GM23248 (cell line): Measurements from ENCODE around the gene MNX1. TPM values are rescaled to one million over a fixed set of nuclear protein-coding genes. Genes with fewer than 3 reads are reported as not detected.

ENCODE experiments used
- DNase-seq: peaks from one replicate; pipeline ENCODE4 v3.0.0-alpha.2; 2015
- H2AFZ ChIP-seq: fragments of 200-600 bp; sonication (generic); 2 replicates; pipeline ENCODE4 v1.6.1; 2016; ENCODE audit warnings: antibody characterized with exemption
- H3F3A ChIP-seq: fragments of 200-600 bp; sonication (generic); 2 replicates; pipeline ENCODE4 v1.6.1; 2016; ENCODE audit warnings: mild to moderate bottlenecking, antibody characterized with exemption, mixed run types; ENCODE audit not compliant: insufficient read depth
- H3K27ac ChIP-seq: fragments of 200-600 bp; sonication (generic); 2 replicates; pipeline ENCODE4 v1.5.1; 2016; ENCODE audit warnings: mild to moderate bottlenecking
- H3K27me3 ChIP-seq: fragments of 200-600 bp; sonication (generic); replicated peaks from 2 replicates; pipeline ENCODE4 v1.6.1; 2016; ENCODE audit warnings: mild to moderate bottlenecking; ENCODE audit not compliant: insufficient read depth
- H3K36me3 ChIP-seq: fragments of 200-600 bp; sonication (generic); 2 replicates; pipeline ENCODE4 v1.6.1; 2016; ENCODE audit warnings: low read depth, mild to moderate bottlenecking
- H3K4me1 ChIP-seq: fragments of 200-600 bp; sonication (generic); 2 replicates; pipeline ENCODE4 v1.6.1; 2016; ENCODE audit warnings: mild to moderate bottlenecking; ENCODE audit not compliant: insufficient read depth
- H3K4me2 ChIP-seq: fragments of 200-600 bp; sonication (generic); one replicate; pipeline ENCODE4 v1.6.1; 2016; ENCODE audit warnings: mild to moderate bottlenecking; ENCODE audit not compliant: unreplicated experiment
- H3K4me3 ChIP-seq: fragments of 200-600 bp; sonication (generic); 2 replicates; pipeline ENCODE4 v1.5.1; 2016; ENCODE audit warnings: mild to moderate bottlenecking
- H3K79me2 ChIP-seq: fragments of 200-600 bp; sonication (generic); 2 replicates; pipeline ENCODE4 v1.6.1; 2016; ENCODE audit warnings: mild to moderate bottlenecking; ENCODE audit not compliant: insufficient read depth
- H3K9ac ChIP-seq: fragments of 200-600 bp; sonication (generic); 2 replicates; pipeline ENCODE4 v1.6.1; 2016; ENCODE audit warnings: mild to moderate bottlenecking
- H3K9me2 ChIP-seq: fragments of 200-600 bp; sonication (generic); 2 replicates; pipeline ENCODE4 v1.6.1; 2016; ENCODE audit warnings: mixed run types, mild to moderate bottlenecking, moderate library complexity; ENCODE audit not compliant: insufficient read depth
- H3K9me3 ChIP-seq: fragments of 200-600 bp; sonication (generic); one replicate; pipeline ENCODE4 v1.6.1; 2017; ENCODE audit warnings: low read depth
- H4K20me1 ChIP-seq: fragments of 200-600 bp; sonication (generic); 2 replicates; pipeline ENCODE4 v1.6.0; 2016; ENCODE audit not compliant: insufficient read depth
- EZH2 ChIP-seq: fragments of 200-600 bp; sonication (generic); IDR thresholded peaks from 2 replicates; pipeline ENCODE4 v1.6.1; 2018; ENCODE audit warnings: antibody characterized with exemption, mild to moderate bottlenecking; ENCODE audit not compliant: insufficient read depth, poor library complexity, severe bottlenecking
- EZH2phosphoT487 ChIP-seq: fragments of 200-600 bp; sonication (generic); IDR thresholded peaks from 2 replicates; pipeline ENCODE4 v1.6.1; 2018; ENCODE audit warnings: antibody characterized with exemption, moderate library complexity, mild to moderate bottlenecking, low read depth; ENCODE audit not compliant: insufficient read depth
- WGBS, 2 experiments: methylation state at CpG; one replicate each; pipeline ENCODE4 v1.1.6; 2015 to 2017; ENCODE audit warnings: low lambda C conversion rate in 2 of 2, low coverage in 1 of 2; ENCODE audit errors: missing lambda C conversion rate in 2 of 2; 5-methylcytosine and 5-hydroxymethylcytosine counted together
- in situ Hi-C: fragments of 300-500 bp; cut with MboI; formaldehyde crosslinking; loops from 2 replicates; pipeline ENCODE4 v1.15.0; 2020
- polyA plus RNA-seq: library from polyadenylated mRNA; unstranded; fragments of >200 nt; fragmentation: Nextera tagmentation; extraction: Ambion mirVana; gene quantifications from 2 replicates; pipeline ENCODE4 v1.2.1, GENCODE V29; 2016
- total RNA-seq: library from RNA; depleted of rRNA; stranded (reverse); fragments of >200 nt; shearing (Covaris generic); gene quantifications from 2 replicates; pipeline ENCODE4 v1.2.3, GENCODE V29; 2014

Gene MNX1
- total and polyA plus RNA-seq, 2 experiments from 2014 or later, result not detected

DNA sequence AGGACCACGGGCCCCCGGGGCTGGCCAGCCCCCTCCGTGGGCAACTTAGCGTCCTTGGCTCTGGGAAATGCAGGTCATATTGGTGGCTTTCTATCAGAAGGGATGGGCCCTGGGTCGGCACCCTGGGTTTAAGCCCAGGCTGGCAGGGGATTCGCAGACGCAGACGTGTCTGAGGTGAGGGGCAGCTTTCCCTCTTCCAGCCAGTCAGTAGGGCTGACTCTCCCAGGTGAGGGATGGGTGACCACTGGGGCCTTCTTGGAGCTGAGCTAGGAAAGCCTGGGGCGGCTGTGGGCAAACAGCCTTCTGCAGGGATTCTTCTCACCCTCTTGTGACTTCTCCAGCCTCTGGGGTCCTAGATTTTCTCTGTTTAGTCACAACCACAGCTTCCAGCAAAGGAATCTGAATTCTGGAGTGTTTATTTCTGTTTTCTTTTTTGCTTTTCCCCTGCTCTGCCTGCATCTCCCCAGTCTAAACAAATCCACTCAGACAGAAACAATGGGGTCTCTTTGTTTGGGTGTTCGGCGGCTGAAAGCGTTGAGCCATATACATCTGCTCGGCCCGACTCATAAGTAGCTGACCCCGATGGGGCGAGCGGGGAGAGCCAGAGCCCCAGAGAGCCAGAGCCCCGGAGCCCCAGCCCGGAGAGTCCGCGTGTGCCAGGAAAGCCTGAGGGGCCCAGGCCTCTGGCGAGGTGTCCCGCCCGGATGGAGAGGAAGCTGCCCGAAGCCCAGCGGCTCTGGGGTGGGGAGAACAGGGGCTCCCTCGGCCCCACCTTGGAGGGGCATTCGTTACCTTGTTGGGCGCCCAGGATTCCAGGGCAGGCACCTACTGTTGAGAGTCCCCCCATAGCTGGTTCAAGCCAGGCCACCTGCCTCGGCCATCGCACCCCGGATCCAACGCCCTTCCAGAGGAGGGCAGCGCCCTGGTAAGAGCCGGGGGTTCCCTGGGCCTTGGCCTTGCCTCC, 2.0 kb downstream of the MNX1 start:
- no peak overlapping the region for H3K9ac ChIP-seq
- H3K9me3 ChIP-seq, result no peaks in the 10 kb centered on the region
- H4K20me1 ChIP-seq, result no peaks in the 10 kb centered on the region
- no peaks in the 10 kb centered on the region for H3K79me2 ChIP-seq
- H3K36me3 ChIP-seq, result no peaks in the 10 kb centered on the region
- no peak overlapping the region for H3K27ac ChIP-seq
- 10% methylated on average over 30 to 35 of the region's 35 CpGs for WGBS, 2 experiments
- TF ChIP-seq EZH2, result no peak
- 0 out of 2 replicates have a peak, but pooled peaks have one; percentile 15 for TF ChIP-seq EZH2phosphoT487
- no peak overlapping the region for H3K4me2 ChIP-seq
- H2AFZ ChIP-seq, result no peak overlapping the region
- H3K4me3 ChIP-seq, result no peak overlapping the region
- H3F3A ChIP-seq, result no peaks in the 10 kb centered on the region
- H3K27me3 ChIP-seq, result peaks cover 96% of the 10 kb centered on the region
- in situ Hi-C loops, result no loop called here
- H3K4me1 ChIP-seq, result no peaks in the 10 kb centered on the region
- no peaks in the 10 kb centered on the region for H3K9me2 ChIP-seq
- DNase-seq, result no peak

DNA sequence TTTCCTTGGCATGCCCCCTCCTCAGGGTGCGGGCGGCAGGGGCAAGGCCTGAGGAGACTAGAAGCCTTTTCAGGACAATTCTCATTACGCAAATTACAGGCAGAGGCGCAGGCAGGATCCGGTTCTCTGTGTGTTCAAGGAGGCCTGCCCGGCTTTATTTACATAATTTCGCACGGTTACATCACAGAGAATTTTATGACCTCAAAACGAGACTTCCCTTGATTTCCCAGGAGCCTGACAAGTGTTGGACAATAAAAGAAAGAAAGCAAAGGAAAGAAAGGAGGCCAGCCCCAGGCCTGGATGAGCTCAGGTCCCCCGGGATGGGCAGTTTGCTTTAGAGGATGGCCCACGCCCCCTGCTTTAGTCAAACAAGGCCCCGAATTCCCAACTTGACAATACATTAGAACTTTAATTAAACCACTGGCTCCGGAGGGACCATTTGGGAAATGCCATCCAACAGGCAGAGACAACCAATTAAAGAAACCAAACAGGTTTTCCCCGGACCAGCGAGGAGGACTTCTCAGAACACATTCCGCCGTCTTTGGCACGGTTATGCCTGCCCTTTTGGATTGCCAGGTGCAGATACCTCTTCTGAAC, 2.9 kb downstream of the MNX1 start:
- no peaks in the 10 kb centered on the region for H4K20me1 ChIP-seq
- no peaks in the 10 kb centered on the region for H3F3A ChIP-seq
- H3K4me3 ChIP-seq, result no peak overlapping the region
- in situ Hi-C loops, result no loop called here
- peaks cover 96% of the 10 kb centered on the region for H3K27me3 ChIP-seq
- no peaks in the 10 kb centered on the region for H3K9me2 ChIP-seq
- no peak overlapping the region for H2AFZ ChIP-seq
- TF ChIP-seq EZH2 (no peak), EZH2phosphoT487 (0 out of 2 replicates have a peak, but pooled peaks have one; percentile 12)
- H3K79me2 ChIP-seq, result no peaks in the 10 kb centered on the region
- 17 to 18% methylated on average over 18 of the region's 18 CpGs for WGBS, 2 experiments
- no peak overlapping the region for H3K4me2 ChIP-seq
- no peak overlapping the region for H3K27ac ChIP-seq
- H3K9ac ChIP-seq, result no peak overlapping the region
- DNase-seq, result no peak
- H3K4me1 ChIP-seq, result no peaks in the 10 kb centered on the region
- no peaks in the 10 kb centered on the region for H3K9me3 ChIP-seq
- H3K36me3 ChIP-seq, result no peaks in the 10 kb centered on the region

DNA sequence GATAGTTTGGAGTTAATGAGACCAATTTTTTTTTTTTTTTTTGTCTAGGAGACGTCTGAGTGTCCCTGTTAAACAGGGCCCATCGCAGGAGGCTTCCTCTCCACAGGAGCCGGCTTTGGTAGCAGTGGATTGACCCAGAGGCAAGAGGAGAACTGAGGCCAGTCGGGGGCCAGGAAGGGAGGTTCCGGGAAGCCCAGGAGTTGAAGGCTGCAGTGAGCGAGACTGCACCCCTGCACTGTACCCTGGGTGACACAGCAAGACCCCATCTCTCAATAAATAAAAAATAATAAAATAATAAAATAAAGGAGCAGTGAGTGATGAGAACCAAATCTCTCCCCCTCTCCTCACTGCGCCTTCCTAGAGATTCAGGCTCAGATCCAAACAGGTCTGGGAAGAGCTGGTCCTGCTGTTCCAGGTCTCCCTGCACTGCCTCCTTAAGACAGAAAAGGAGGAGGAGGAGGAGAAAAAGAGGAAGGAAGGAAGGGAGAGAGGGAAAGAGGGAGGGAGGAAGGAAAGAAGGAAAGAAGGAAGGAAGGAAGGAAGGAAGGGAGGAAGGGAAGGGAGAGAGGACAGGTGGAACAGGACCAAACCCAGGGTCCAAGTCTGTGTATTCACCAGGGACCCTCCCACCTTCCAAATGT, 3.5 kb downstream of the MNX1 start:
- Histone ChIP-seq H3F3A (no peaks in the 10 kb centered on the region), H4K20me1 (no peaks in the 10 kb centered on the region), H3K4me3 (no peak overlapping the region), H3K27ac (no peak overlapping the region), H3K27me3 (peaks cover 96% of the 10 kb centered on the region), H3K4me1 (no peaks in the 10 kb centered on the region), H3K9me2 (no peaks in the 10 kb centered on the region), H3K36me3 (no peaks in the 10 kb centered on the region), H3K9me3 (no peaks in the 10 kb centered on the region), H3K9ac (no peak overlapping the region), H2AFZ (no peak overlapping the region), H3K79me2 (no peaks in the 10 kb centered on the region), H3K4me2 (no peak overlapping the region)
- in situ Hi-C loops, result no loop called here
- DNase-seq, result no peak
- WGBS, 2 experiments, result 14 to 15% methylated on average over 7 of the region's 7 CpGs
- TF ChIP-seq EZH2, result no peak
- TF ChIP-seq EZH2phosphoT487, result no peak

DNA sequence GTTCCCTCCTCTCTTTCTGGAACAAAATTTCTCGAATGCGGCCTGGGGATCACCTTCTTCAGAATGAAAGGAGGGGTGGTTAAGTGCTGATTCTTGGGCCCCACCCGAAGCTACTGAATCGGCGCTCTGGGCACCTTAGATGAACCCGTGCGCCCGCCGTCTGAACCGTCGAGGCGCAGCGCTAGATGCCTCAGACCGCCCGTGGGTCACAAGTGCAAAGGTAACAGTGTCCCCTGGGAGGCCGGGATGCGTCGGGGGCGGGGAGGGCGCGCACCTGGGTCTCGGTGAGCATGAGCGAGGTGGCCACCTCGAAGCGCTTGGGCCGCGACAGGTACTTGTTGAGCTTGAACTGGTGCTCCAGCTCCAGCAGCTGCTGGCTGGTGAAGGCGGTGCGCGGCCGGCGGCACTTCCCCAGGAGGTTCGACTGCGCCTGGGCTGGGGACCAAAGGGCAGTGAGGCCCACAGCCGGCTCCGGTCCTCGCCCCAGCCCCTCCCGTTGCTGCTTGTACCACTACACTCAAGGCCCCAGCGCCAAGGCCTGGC, 4.2 kb downstream of the MNX1 start:
- Histone ChIP-seq H3K27me3 (peaks cover 96% of the 10 kb centered on the region), H3K9me3 (no peaks in the 10 kb centered on the region), H3K4me3 (no peak overlapping the region), H3K4me2 (no peak overlapping the region), H3K9me2 (no peaks in the 10 kb centered on the region), H2AFZ (no peak overlapping the region), H3K27ac (no peak overlapping the region), H3K36me3 (no peaks in the 10 kb centered on the region), H4K20me1 (no peaks in the 10 kb centered on the region), H3F3A (no peaks in the 10 kb centered on the region), H3K4me1 (no peaks in the 10 kb centered on the region), H3K9ac (no peak overlapping the region), H3K79me2 (no peaks in the 10 kb centered on the region)
- no peak for DNase-seq
- in situ Hi-C loops, result no loop called here
- WGBS, 2 experiments, result 4 to 6% methylated on average over 30 to 35 of the region's 39 CpGs
- TF ChIP-seq EZH2 (peak; percentile 42), EZH2phosphoT487 (no peak)
